NT2/D1 (cell line): Measurements from ENCODE around the gene SERTM2.

Source experiments
- SUZ12 ChIP-seq: IDR thresholded peaks from 2 replicates; pipeline ENCODE4 v1.6.1; 2011; ENCODE audit not compliant: insufficient read length, insufficient read depth; ENCODE audit errors: extremely low read depth
- YY1 ChIP-seq: IDR thresholded peaks from 2 replicates; pipeline ENCODE4 v1.6.1; 2011; ENCODE audit not compliant: insufficient read length, insufficient read depth
- ZNF274 ChIP-seq: IDR thresholded peaks from 2 replicates; pipeline ENCODE4 v1.6.1; 2011; ENCODE audit warnings: mild to moderate bottlenecking, low read depth, low read length

- TF ChIP-seq SUZ12 = no peak
- no peak for TF ChIP-seq YY1
- TF ChIP-seq ZNF274 = no peak
These were observed 7.2 kb downstream of the SERTM2 start for GRCh38 chrX:111518667-111519066.
